ENCODE results near the gene GLIPR2. TPM values are rescaled to one million over a fixed set of nuclear protein-coding genes. Genes with fewer than 3 reads are reported as not detected.
A peak's percentile ranks its signal among the peaks of the same experiment; 100 is the strongest.
"Not testable (repeated sequence)": the region's sequence is repeated elsewhere in the genome, so short reads cannot be mapped to it uniquely, and the experiment has no call there.

Gene GLIPR2
- polyA plus RNA-seq, 12 donors: 85.2 to 231 (median 113) TPM; not detected in 1

DNA sequence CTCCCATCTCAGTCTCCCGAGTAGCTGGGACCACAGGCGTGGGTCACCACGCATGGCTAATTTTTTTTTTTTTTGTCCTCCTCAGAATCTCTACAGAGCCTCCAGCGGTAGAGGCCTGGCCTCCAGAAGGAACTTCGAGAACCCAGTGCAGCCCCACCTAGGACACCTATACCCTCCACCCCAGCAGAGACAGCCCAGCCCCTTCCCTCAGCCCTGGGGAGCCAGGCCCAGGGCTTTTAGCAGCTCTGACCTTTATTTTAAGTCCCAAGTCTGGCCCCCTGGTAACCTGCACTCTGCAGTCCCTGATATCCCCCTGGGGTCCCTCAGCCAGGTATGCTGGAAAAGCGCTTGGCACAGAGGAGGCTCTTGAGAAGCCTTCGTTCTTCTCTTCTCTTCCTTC is 5.2 kb downstream of the GLIPR2 start:
- DNase-seq: no peak

DNA sequence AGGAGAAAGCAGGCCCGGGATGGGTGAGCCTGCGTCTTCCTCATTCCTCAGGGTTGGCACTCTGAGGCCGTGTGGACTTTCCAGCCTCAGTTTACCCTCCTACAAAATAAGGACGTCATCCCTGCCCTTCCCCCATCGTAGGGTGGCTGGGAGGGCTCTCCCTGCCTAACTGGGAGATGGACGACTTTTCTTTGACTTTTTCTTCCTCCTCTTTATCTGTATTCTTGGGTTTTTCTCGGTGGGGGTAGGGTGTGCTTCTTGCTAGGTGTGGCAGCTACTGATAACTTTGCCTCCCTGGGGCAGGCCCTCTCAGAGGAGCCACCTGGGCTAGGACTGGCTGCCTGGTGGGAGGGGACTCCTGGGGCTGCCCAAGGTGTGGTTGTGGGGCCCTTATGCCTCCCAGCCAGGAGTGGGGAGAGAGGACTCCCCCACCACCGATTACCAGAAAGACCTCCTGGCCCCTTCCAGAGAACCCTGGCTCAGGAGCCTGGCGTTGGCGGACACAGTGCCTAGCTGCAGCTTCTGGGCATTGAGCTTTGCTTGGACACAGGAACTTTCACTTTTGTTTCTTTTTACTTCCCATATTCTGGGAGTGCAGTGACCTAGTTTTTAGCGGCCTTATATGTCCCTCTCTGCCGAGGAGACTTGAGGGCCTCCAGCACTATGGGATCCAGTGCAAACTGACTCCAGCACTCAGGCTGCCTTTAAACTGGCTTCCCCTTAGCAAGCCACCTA is 6.1 kb downstream of the GLIPR2 start:
- DNase-seq: no peak

DNA sequence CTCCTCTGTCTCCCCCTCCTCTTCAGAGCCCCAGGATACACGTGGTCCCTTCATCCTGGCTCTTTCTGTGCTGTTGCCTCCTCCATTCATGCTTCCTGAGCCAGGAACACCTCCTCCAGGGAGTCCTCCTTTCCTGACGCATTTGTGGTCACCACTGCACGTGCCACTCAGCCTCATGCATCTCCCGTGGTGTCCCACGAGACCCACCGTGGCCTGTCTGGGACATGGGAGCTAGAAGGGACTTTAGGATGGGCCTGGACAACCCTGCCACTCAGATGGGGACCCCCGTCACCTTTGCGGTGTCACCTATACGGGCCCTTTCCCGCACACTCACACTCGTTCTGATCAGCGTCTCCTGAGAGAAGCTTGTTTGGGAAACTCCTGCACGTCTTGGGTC is 6.7 kb downstream of the GLIPR2 start:
- DNase-seq: no peak

DNA sequence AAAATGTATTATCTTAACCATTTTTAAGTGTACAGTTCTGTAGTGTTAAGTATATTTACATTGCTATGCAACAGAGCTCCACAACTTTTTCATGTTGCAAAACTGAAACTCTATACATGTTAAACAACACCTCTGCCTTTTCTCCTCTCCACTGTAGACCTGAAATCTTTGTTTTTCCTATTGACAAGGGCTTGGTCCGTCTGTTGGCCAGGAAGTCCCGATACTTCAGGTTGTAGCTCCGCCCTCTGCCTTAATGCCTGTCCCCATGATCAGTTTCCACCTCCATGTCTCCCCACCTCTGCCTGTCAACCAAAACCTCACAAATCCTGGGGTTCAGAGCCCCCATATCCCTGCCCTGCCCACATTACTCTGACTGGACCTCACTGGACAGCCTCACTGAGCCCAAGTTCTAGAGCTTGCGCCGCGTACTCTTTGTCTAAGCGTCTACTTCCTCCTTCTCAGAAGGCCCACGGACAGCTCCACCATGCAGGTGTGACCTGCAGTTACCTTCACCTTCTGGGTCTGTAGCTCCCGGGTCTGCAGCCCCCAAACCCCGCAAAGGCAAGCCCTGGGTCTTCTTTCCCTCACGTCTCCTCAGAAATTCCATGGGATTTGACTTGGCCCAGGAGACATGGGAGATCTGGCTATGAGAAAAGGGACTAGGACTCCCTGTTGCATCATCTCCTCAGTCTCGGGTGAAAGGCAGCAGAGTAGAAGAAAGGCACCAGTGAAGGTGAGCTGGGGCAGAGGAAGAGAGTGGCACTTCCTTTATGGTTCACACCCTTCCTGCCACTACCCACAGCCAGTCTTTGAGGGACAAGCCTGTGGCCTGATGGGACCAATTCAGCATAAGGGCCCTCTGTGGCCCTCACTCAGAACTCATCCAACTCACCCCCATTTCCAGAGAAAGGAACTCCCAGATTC is 8.0 kb downstream of the GLIPR2 start:
- no peak for DNase-seq

DNA sequence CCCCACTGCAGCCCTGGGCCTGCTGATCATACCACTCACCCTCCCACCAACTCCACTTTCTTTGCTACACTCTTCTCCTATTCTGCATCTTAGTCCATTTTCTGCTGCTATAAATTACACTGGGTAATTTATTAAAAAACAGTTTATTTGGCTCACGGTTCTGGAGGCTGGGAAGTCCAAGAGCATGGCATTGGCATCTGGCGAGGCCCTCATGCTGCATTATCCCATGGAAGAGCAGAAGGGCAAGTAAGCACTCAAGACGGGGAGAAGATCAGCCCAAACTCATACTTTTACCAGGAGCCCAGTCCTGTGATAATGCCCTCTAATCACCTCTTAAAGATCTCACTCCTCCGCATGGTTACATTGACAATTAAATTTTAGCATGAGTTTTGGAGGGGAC is 9.4 kb downstream of the GLIPR2 start:
- DNase-seq: no peak

DNA sequence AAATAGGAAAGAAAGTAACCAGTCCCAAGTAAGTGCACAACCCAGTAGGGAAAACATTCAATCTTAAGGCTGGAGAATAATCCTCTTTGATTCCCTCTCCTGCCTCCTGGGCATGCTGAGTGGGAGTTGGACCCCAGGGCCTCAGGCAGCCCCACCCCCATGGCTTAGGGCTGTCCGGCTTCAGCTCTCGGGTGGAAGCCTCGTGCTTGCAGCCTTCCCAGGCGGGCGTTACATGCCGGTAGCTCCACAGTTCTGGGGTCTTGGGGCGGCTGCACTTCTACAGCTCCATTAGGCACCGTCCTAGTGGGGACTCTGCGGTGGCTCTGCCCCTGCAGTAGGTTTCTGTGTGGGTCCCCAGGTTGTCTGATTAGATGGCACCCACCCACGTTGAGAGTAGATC is 10.1 kb downstream of the GLIPR2 start:
- DNase-seq: no peak

DNA sequence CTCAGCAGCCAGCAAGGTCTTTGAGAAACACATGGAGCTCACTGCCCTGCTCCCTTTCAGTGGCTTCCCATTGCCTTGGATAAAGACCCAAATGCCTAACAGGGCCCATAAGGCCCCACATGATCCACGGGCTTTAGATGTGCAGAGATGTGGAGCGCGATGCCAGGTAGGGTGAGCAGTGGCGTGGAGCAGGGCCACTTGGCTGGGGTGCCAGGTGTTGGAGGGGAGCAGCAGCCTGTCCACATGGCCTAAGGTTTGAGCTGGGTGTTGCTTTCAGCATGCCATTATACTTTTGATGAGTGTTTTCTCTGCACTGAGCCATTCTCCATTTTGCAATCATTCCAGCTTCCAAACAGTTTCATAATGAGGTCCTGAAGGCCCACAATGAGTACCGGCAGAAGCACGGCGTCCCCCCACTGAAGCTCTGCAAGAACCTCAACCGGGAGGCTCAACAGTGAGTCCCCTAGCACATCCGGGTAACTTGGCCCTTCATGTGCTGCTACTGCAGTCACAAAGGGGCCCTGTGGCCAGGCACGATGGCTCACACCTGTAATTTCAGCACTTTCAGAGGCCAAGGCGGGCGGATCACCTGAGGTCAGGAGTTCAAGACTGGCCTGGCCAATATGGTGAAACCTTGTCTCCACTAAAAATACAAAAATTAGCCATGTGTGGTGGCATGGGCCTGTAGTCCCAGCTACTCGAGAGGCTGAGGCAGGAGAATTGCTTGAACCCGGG is 11.1 kb downstream of the GLIPR2 start:
- no peak for DNase-seq

DNA sequence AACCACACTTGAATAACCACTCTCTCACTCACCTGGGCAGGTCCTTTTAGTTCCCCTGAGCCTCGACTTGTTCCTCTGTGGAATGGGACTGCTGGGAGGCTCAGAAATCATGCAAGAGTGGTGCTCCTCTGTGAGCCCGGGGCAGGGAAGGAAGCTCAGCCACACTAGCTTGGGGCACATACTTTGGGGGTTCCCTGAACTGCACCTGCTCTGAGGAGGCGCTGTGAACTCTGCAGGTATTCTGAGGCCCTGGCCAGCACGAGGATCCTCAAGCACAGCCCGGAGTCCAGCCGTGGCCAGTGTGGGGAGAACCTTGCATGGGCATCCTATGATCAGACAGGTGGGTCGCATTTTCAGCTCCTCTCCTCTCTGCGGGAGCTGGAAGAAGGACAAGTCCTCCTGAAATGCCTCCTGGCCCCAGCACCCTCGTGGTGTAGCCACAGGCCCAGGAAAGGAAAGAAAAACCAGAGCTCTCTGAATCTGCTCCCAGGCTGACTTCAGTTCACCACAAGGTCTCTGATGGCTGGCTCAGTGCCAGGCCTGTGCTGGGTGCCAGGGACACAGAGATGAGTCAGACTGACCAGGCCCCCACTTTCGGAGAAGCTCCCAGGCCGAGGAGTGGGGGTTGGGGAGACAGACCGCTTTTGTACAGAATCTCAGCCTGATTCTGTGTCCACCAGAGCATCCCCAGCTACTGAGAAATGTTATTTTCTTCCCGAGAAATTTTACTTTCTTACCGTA is 11.9 kb downstream of the GLIPR2 start:
- DNase-seq: peak; percentile 88

DNA sequence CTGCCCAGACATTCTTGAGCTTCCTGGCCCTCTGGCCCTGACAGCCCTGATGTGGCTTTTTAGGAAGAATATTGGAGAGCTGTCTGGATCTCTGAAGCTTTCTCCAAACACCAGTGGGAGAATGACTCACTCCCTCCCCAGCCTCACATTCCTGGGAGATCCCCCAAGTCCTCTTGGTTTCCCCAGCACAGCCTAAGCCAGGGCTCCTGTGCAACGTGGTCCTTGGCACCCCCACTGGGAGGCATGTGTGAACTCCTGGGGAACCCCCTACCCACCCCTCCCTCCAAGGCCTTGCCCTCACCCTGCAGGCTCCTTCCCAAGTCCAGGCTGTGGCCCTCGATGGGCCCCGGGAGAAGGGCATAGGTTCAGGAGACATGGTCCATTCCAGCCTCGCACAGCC is 12.7 kb downstream of the GLIPR2 start:
- DNase-seq: no peak

DNA sequence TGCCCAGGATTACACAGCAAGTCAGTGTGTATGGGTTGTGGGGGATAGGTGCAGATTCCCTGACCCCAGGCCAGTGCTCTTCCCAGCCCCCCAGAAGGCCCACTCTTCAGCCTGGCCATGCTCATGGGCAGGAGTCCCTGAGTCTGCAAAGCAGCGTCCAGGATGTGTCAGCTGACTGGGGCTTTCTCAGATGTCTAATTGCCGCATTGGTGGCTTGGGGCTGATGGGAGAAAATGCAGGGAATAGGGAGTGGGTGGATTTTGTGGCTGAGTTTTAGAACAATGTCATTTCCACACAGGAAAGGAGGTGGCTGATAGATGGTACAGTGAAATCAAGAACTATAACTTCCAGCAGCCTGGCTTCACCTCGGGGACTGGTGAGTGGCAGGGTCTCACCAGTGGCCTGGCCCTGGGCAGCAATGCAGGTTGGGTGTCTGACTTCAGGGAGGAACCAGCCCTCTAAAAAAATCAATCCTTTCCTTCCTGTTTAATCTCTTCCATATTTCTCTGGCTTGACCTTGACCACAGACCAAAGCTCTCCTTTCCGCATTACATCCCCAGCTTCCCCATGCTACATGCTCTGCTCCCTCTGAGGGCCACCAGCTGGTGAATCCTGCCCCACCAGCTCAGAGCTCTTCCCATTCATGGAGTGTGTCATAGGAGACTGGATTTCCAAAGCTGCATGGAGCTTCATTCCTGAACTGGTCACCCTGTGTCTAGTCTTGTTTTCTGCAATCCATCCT is 14.2 kb downstream of the GLIPR2 start:
- DNase-seq: no peak

DNA sequence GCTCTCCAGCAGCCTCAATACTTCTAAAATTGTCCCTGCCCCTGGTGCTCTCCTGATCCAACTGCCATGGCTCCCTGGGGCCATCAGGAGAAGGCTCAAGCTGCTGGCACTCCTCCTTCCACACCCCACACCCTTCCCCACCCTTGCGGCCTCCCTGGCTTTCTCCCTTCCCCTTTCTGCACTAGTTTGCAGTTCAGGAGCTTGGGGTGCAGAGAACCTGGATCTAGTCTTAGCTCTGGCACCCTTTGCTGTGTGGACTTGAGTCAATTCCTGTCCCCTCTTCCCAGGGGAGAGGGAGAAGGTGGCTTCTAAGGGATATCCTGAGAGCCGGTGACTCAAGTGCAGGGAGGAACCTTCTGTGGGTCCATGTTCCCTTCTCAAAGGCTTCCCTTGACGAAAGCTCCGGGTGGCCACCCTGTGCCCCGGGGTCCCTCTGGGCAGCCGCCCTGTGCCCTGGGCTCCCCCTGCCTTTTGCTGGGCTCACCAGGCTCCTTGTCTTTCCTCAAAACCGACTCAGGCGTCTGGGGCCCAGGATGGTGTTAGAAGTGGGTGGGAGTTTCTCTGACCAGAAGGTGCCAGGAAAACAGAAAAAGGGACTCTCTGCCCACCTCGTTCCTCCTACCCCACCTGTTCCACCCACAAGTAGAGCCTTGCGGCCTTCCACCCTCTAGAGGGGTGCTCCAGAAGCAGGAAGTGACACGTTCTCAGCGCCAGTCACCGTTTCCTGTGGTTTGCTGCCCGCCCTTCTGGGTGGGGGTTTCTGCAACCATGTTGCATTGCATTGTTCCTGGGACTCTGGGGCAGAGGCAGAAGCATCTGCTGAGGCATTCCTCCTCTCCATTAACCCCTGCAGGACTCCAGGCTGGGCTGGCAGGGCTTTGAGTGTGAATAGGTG is 15.0 kb downstream of the GLIPR2 start:
- no peak for DNase-seq

DNA sequence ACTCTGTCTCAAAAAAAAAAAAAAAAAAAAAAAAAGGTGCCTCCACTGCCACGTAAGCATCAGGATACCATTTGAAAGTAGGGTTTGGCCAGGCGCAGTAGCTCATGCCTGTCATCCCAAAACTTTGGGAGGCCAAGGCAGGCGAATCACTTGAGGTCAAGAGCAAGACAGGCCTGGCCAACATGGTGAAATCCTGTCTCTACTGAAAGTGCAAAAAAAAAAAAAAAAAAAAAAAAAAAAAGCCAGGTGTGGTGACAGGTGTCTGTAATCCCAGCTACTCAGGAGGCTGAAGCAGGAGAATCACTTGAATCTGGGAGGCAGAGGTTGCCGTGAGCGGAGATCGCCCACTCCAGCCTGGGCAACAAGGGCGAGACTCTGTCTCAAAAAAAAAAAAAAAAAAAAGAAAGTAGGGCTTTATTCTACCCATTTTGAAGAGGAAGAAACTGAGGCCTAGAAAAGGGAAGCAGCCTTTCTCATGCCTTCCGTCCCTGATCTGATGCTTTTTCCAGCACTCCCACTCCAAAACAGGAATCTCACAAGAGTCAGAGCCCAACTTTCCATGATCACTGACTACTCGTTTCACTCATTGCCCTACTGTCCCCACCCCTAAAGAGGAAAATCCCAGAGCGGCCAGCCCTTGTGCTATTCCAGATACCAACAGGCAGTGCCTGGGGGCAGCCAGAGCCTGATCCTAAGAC is 16.4 kb downstream of the GLIPR2 start:
- DNase-seq: no peak

DNA sequence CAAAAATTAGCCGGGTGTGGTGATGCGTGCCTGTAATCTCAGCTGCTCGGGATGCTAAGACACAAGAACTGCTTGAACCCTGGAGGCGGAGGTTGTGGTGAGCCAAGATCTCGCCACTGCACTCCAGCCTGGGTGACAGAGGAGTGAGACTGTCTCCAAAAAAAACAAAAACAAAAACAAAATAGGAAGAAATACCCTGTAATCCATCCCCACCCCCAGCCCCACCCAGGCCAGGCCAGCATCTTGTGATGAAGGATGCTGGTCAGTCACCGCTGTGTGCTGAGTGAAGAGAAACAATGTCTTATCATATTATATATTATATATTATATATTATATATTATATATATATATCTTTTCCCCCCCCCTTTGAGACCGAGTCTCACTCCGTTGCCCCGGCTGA is 17.2 kb downstream of the GLIPR2 start:
- DNase-seq: no peak

DNA sequence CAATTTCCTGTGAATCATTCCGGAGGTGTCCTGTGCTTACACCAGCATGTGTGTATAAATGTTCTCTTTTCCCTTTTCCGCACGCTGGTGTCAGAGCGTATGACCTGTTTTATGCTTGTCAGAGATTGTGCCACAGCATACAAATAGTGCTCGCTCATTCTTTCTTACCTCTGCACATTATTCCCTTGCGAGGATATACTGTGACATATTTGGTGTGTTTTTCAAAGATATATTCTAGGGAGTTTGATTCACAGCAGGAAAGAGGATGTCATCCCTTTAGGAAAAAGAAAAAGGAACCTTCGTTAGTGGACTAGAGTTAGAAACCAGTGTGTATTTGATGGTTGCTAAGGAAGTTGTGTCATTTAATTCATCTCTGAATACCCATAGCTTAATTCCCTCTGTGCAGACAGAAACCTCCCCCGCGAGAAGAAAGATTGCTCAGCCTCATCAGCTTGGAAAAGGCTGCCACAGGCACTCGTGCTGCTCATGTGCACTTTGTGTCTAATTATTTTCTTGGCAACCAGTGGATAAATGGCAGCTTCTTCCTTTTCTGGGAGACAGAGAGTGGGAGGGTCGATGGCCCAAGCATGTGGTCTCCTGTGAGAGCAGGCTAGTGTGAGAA is 17.9 kb downstream of the GLIPR2 start:
- DNase-seq: peak; percentile 70

DNA sequence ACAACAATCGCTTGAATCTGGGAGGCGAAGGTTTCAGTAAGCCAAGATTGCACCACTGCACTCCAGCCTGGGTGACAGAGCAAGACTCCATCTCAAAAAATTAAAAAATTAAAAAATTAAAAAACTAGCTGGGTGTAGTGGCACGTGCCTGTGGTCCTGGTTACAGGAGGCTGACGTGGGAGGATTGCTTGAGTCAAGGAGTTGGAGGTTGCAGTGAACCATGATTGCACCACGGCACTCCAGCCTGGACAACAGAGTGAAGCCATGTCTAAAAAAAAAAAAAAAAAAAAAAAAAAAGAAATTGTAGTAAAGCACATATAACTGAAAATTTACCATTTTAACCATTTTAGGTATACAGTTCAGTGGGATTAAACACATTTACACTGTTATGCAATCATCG is 19.6 kb downstream of the GLIPR2 start:
- no peak for DNase-seq

DNA sequence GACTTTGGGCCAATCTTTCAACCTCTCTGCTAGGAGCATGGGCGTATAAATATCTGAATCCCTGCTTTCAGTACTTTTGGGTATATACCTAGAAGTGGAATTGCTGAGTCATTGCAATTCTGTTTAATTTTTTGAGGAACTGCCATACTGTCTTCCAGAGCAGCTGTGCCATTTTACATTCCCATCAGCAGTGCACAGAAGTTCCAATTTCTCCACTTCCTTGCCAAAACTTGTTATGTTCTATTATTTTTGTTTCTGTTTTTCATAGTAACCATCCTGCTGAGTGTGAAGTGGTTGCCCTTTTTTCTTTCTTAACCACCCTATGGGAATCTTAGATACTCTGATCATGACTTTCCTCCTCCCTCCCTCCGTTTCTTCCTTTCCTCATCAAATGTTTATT is 21.6 kb downstream of the GLIPR2 start:
- no peak for DNase-seq

DNA sequence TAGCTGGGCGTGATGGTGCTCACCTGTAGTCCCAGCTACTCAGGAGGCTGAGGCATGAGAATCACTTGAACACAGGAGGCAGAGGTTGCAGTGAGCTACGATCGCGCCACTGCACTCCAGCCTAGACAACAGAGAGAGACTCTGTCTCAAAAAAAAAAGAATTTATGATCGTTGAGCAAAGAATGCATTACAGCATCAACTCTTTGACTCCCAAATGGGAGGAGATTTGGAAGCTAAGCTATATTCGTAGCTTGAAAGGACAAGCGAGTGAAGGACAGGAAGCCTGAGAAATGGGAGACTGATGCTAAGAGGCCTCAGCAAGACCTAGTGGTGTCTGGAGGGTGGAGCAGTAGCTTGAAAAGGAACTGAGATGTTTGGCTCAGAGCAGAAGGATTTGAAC is 22.4 kb downstream of the GLIPR2 start:
- peak; percentile 87 for DNase-seq

DNA sequence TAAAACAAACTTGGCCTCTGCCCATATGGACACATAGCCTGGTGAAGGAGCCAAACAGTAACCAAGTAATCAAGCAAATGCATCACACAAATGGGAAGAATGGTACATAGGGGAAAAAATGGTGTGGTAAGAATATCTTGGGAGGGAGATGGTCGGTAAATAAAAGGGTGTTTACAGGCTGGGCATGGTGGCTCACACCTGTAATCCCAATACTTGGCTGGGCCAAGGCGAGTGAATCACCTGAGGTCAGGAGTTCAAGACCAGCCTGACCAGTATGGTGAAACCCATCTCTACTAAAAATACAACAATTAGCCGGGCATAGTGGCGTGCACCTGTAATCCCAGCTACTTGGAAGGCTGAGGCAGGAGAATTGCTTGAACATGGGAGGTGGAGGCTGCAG is 23.0 kb downstream of the GLIPR2 start:
- DNase-seq: not testable (repeated sequence)

DNA sequence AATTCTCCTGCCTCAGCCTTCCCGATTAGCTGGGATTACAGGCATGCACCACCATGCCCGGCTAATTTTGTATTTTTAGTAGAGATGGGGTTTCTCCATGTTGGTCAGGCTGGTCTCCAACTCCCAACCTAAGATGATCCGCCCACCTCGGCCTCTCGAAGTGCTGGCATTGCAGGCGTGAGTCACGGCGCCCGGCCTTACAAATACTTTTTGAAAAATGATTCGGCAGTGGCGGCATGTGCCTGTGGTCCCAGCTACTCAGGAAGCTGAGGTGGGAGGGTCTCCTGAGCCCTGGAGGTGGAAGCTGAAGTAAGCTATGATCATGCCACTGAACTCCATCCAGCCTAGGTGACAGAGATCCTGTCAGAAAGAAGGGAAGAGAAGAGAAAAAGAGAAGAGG is 23.6 kb downstream of the GLIPR2 start:
- not testable (repeated sequence) for DNase-seq
